HL-60/S4 (cell line): ENCODE results near the gene SLC36A4.
"Not testable (repeated sequence)": the region's sequence is repeated elsewhere in the genome, so short reads cannot be mapped to it uniquely, and the experiment has no call there.

Experiments
- in situ Hi-C: fragments of 300-500 bp; cut with MboI; formaldehyde crosslinking; loops from 2 replicates; pipeline ENCODE4 v1.14.3; 2022; ENCODE audit warnings: low sequenced_read_pairs

Gene SLC36A4

DNA sequence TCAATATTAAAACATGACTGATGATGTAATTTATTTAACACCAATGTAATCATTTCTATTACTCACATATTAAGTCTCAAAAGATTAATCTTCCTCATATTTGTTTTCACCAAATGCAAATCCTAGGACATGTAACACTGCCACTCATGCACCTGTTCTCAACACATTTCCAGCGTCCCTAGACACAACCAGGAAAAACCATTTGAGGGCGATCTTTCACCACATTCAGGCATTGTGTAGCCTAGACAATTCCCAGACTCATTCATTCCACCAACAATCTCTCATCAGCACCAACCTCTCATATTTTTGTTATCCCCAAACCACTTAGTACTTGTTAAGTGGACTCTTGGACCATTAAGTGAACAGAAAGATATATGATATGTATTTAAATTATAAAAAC is 66.1 kb downstream of the SLC36A4 start:
- in situ Hi-C loops: no loop called here

GRCh38 chr11:93128574-93128973 is 69.2 kb downstream of the SLC36A4 start:
- in situ Hi-C loops: no loop called here

GRCh38 chr11:93123351-93123898 is 74.4 kb downstream of the SLC36A4 start:
- in situ Hi-C loops: no loop called here

- in situ Hi-C loops: no loop called here
These were observed 75.1 kb downstream of the SLC36A4 start for GRCh38 chr11:93122535-93123235.

DNA sequence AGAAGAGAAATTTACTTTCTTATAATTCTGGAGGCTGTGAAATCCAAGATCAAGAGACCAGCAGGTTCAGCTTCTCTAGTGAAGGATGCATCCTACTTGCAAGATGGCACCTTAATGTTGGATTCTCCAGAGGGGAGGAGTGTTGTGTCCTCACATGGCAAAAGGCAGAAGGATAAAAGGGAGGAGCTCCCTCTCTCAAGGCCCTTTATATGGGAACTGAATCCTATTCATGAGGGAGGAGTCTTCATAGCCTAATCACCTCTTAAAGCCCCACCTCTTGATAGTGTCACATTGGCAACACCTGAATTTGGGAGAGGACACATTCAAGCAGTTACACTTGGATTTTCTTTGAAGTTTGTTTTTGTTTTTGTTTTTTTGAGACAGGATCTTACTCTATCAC is 79.5 kb downstream of the SLC36A4 start:
- in situ Hi-C loops: no loop called here

DNA sequence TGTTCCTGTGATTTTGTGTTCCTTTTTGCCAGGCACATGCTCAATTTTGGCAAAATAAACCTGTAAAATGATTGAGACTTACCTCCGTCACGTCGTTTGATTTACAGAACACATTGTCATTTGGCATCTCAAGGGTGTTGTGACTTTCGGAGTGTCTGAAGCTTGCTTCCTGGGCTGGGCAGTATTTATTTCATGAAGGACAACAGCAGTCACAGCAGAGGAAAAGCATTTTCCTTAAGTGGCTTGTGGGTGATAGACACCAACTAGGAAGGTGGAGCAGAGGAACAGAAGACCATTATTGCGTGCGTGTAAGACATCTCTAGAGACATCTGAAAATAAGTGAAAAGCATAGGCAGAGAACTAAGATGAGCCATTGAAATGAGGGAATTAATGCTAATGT is 80.2 kb downstream of the SLC36A4 start:
- in situ Hi-C loops: no loop called here

DNA sequence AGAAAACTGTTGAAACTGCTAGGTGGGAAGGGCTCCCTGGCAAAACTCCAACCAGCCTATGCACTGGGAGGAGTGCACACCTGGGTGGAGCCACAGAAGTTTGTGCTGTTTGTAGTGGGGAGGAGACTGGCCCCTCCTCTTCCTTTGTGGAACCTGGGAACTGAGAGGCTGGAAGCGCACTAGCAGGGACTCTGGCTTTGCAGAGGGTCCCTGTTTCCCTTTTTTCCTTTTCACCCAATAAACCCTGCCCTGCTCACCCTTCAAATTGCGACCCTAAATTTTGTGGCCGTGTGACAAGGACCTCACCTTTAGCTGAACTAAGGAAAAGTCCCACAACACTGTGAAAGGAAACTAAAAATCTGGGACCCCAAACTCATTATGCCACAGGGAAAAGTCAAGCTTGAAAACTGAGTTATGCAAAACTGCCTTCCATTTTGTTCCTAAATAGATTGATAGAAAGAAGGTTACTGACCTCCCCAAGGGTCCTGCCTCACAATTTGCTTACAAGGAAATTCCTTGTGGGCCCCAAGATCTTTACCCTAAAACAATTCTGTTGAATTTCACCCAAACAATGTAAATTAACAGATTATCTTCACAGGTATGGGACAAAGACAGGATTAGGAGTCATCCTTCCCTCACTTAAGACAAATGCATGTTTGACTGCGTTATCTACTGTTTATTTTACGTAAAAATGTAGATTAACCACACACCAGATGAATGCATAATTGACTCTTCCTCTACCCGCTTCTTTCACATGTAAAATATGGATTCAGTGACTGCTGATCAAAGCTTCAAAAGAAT is 81.0 kb downstream of the SLC36A4 start:
- in situ Hi-C loops: no loop called here

GRCh38 chr11:93114304-93114703 is 83.5 kb downstream of the SLC36A4 start:
- in situ Hi-C loops: no loop called here

DNA sequence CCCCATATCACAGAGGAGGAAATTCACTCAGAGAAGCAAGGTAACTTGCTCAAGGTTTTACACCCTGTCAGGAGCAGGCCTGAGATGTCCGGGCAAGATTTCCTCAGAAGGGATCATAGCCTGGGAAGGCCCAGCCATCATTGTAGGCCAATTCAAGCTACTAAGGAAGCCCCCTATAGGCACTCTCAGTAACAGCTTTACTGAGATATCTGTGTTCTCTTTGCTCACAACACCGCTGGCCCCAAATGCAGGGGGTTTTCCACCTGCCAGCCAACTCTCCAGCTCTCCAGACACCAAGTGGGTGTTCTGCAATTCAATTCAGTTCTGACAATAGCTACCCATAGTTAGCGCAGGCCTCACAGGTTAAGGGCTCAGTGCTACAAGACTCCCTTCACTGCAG is 84.0 kb downstream of the SLC36A4 start:
- in situ Hi-C loops: no loop called here

DNA sequence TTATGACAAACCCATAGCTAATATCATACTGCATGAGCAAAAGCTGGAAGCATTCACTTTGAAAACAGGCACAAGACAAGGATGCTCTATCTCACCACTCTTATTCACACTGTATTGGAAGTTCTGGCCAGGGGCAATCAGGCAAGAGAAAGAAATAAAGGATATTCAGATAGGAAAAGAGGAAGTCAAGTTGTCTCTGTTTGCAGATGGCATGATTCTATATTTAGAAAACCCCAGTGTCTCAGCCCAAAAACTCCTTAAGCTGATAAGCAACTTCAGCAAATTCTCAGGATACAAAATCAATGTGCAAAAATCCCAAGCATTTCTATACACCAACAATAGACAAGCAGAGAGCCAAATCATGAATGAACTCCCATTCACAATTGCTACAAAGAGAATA is 86.6 kb downstream of the SLC36A4 start:
- in situ Hi-C loops: not testable (repeated sequence)

DNA sequence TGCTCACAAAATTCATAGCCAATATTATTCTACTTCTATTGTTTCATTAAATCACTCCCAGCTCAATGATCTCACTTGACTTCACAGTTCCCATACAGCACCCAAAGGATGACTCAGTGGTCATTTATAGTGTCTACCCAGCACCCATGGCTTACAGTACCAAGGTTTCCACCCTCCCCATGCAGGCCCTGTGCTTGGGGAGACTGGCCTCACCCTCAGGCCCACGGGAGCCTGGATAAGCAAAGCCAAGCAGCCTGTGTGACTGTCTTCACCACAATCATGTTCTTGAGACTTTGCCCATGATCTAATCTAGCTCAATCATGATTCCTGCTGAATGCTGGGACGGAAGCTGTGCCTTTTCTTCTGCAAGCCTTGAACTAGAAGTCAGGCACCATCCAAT is 97.6 kb downstream of the SLC36A4 start:
- in situ Hi-C loops: no loop called here

DNA sequence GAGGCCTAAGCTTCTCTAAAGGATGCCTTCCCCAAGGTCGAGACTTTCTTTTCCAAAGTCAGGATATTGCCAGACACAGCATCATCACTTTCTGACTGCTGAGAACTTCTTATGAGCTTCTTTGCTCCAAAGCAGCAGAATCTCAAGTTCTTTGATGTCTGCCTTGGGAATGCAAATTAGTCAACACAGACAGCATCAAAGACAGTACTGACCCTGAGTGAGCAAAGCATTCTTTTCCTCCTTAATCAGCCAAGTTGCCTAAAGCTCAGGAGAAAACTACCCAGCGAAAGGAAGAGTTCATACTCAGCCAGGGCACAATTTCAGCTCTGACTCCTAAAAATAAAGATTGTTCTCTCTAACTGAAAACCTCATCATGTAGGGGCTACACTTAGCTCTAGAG is 98.0 kb downstream of the SLC36A4 start:
- in situ Hi-C loops: no loop called here
